ENCODE measurements around the gene CXCL9. TPM values are rescaled to one million over a fixed set of nuclear protein-coding genes. Genes with fewer than 3 reads are reported as not detected.

The CXCL9 gene
- total RNA-seq, 4 donors from 2014 or later: 0.14 to 0.21 TPM; not detected in 2

DNA sequence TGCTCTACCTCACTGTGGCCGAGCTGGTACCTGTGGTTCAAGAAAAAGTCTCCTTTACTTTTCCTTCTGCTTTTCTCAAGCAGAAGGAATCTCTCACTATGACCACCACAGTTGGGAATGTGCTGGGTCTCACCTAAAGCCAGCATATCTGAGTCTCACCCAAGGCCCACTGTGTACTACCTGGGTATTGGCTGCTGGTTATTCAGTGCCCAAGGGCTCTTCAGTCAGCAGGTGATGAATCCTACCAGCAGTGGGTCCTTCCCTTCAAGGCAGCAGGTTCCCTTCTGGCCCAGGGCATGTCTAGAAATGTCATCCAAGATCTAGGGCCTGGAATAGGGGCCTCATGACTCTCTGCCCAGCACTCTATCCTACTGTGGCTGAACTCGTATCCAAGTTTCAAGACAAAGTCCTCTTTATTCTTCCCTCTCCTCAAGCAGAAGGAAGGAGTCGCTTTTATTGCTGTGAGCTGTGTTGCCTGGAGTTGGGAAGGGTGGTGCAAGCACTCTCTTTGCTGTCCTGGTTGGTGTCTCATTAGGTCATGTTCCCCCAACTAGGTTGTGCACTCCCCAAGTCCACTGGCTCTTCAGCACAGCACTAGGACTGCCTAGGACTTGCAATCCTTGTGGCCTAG is 9.9 kb upstream of the CXCL9 start:
- no peak for DNase-seq
- no peaks in the 10 kb centered on the region for H3K36me3 ChIP-seq
- intact Hi-C loops (cut with DNase I; ENCODE audit: low total_unique reads): no loop called here
- no peak for TF ChIP-seq CTCF (IDR thresholded peaks at IDR 0.05)
- no peak for TF ChIP-seq POLR2A (IDR thresholded peaks at IDR 0.05)
- H3K27me3 ChIP-seq: no peaks in the 10 kb centered on the region
- H3K27ac ChIP-seq: no peak overlapping the region
- H3K4me3 ChIP-seq: no peak overlapping the region
- H3K4me1 ChIP-seq: no peaks in the 10 kb centered on the region
- no peaks in the 10 kb centered on the region for H3K9me3 ChIP-seq

DNA sequence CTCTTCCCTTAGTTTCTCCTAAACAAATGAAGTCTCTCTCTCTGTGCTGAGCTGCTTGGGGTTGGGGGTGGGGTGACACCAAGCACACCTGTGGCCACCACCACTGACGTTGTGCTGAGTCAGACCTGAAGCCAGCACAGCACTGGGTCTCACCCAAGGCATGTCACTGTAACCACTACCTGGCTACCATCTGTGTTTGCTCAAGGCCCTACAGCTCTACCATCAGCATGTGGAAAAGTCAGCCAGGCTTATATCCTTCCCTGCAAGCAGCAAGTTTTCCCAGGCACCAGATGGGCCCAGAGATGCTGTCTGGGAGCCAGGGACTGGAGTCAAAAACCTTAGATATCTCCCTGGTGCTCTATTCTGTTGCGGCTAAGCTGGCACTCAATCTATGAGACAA is 9.1 kb upstream of the CXCL9 start:
- H3K4me3 ChIP-seq: no peak overlapping the region
- TF ChIP-seq CTCF (IDR thresholded peaks at IDR 0.05): no peak
- TF ChIP-seq POLR2A (IDR thresholded peaks at IDR 0.05): no peak
- intact Hi-C loops (cut with DNase I; ENCODE audit: low total_unique reads): no loop called here
- no peaks in the 10 kb centered on the region for H3K4me1 ChIP-seq
- no peaks in the 10 kb centered on the region for H3K27me3 ChIP-seq
- DNase-seq: no peak
- H3K27ac ChIP-seq: no peak overlapping the region
- no peaks in the 10 kb centered on the region for H3K36me3 ChIP-seq
- H3K9me3 ChIP-seq: no peaks in the 10 kb centered on the region

- intact Hi-C loops (cut with DNase I; ENCODE audit: low total_unique reads): no loop called here
- no peaks in the 10 kb centered on the region for H3K4me1 ChIP-seq
- no peaks in the 10 kb centered on the region for H3K9me3 ChIP-seq
- H3K27ac ChIP-seq: no peak overlapping the region
- no peak overlapping the region for H3K4me3 ChIP-seq
- H3K36me3 ChIP-seq: no peaks in the 10 kb centered on the region
- no peaks in the 10 kb centered on the region for H3K27me3 ChIP-seq
- no peak for TF ChIP-seq POLR2A (IDR thresholded peaks at IDR 0.05)
- TF ChIP-seq CTCF (IDR thresholded peaks at IDR 0.05): no peak
- no peak for DNase-seq
Measured at GRCh38 chr4:76013540-76013939, 6.2 kb upstream of the CXCL9 start.

- no peak for DNase-seq
- H3K27ac ChIP-seq: peak overlapping the region; percentile 62 to 69
Measured at GRCh38 chr4:76012388-76012801, 5.1 kb upstream of the CXCL9 start.

More at GRCh38 chr4:76012388-76012801, 5.1 kb upstream of the CXCL9 start:
- Histone ChIP-seq H3K9me3 (no peaks in the 10 kb centered on the region), H3K36me3 (no peaks in the 10 kb centered on the region), H3K4me3 (no peak overlapping the region), H3K4me1 (no peaks in the 10 kb centered on the region), H3K27me3 (no peaks in the 10 kb centered on the region)
- intact Hi-C loops (cut with DNase I; ENCODE audit: low total_unique reads): no loop called here
- TF ChIP-seq POLR2A (IDR thresholded peaks at IDR 0.05) (no peak), CTCF (IDR thresholded peaks at IDR 0.05) (no peak)

Measured in uterus (tissue), 4 donors.